ENCODE data around the gene BCKDHB. TPM values are rescaled to one million over a fixed set of nuclear protein-coding genes. Genes with fewer than 3 reads are reported as not detected.

The BCKDHB gene
- total and polyA plus RNA-seq, 2 donors (not counting 1 experiment from before 2014, with no cell fraction given): 9.6 to 20.1 TPM

- POLR2A ChIA-PET: no interaction called here
- CTCF ChIA-PET: no interaction called here
- Histone ChIP-seq H3K4me2 (replicated peaks; ENCODE audit: low read depth, low read length, poor library complexity, severe bottlenecking) (no peak overlapping the region), H3K36me3 (replicated peaks in 1 of 2; ENCODE audit: control extremely low read depth in 1 of 2, control insufficient read depth in 1 of 2, extremely low read depth in 1 of 2, insufficient read depth in 2 of 2, low read length in 1 of 2) (no peaks in the 10 kb centered on the region), H4K20me1 (ENCODE audit: control insufficient read depth, insufficient read depth, low read length, poor library complexity, severe bottlenecking) (no peaks in the 10 kb centered on the region), H3K4me3 (ENCODE audit: control extremely low read depth in 1 of 5, extremely low read depth in 1 of 5, insufficient read depth in 1 of 5, low read depth in 2 of 5, low read length in 4 of 5) (no peak overlapping the region), H3K9ac (ENCODE audit: low read length) (no peak overlapping the region), H3K27me3 (replicated peaks in 1 of 4; ENCODE audit: control extremely low read depth in 1 of 4, control insufficient read depth in 3 of 4, insufficient read depth in 4 of 4, low read length in 3 of 4) (no peaks in the 10 kb centered on the region), H2AFZ (ENCODE audit: insufficient read depth, low read depth, low read length, poor library complexity, severe bottlenecking) (no peak overlapping the region), H3K9me3 (ENCODE audit: control extremely low read depth in 1 of 3, control insufficient read depth in 2 of 3, insufficient read depth in 1 of 3, low read length in 2 of 3) (no peaks in the 10 kb centered on the region), H3K27ac (ENCODE audit: low read length in 2 of 2) (no peak overlapping the region), H3K79me2 (ENCODE audit: control insufficient read depth, insufficient read depth, low read length) (no peaks in the 10 kb centered on the region), H3K4me1 (ENCODE audit: control insufficient read depth in 2 of 2, insufficient read depth in 2 of 2, low read length in 2 of 2) (no peaks in the 10 kb centered on the region)
- TF ChIP-seq EZH2 (IDR thresholded peaks at IDR 0.05; ENCODE audit: borderline replicate concordance, insufficient read depth, low read depth, low read length, poor library complexity, severe bottlenecking): no peak
- TF ChIP-seq, protein P1, sequence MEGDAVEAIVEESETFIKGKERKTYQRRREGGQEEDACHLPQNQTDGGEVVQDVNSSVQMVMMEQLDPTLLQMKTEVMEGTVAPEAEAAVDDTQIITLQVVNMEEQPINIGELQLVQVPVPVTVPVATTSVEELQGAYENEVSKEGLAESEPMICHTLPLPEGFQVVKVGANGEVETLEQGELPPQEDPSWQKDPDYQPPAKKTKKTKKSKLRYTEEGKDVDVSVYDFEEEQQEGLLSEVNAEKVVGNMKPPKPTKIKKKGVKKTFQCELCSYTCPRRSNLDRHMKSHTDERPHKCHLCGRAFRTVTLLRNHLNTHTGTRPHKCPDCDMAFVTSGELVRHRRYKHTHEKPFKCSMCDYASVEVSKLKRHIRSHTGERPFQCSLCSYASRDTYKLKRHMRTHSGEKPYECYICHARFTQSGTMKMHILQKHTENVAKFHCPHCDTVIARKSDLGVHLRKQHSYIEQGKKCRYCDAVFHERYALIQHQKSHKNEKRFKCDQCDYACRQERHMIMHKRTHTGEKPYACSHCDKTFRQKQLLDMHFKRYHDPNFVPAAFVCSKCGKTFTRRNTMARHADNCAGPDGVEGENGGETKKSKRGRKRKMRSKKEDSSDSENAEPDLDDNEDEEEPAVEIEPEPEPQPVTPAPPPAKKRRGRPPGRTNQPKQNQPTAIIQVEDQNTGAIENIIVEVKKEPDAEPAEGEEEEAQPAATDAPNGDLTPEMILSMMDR (IDR thresholded peaks at IDR 0.05): no peak
- ATAC-seq (ENCODE audit: low read depth) (no peak), DNase-seq (no peak)
- no peak overlapping the region for H3K27ac Mint-ChIP-seq
- H3K4me3 Mint-ChIP-seq: no peak overlapping the region
- no peaks in the 10 kb centered on the region for H3K27me3 Mint-ChIP-seq
- peaks cover 3% of the 10 kb centered on the region for H3K9me3 Mint-ChIP-seq (ENCODE audit: insufficient read depth)
- intact Hi-C loops (cut with micrococcal nuclease): no loop called here
- no peaks in the 10 kb centered on the region for H3K4me1 Mint-ChIP-seq
Observed at GRCh38 chr6:80366714-80367113, 260.2 kb downstream of the BCKDHB start.

GRCh38 chr6:80376411-80376810, 269.9 kb downstream of the BCKDHB start:
- ChIA-PET CTCF (no interaction called here), POLR2A (no interaction called here)
- no peak overlapping the region for H3K27ac Mint-ChIP-seq
- Histone ChIP-seq H4K20me1 (ENCODE audit: control insufficient read depth, insufficient read depth, low read length, poor library complexity, severe bottlenecking) (no peaks in the 10 kb centered on the region), H2AFZ (ENCODE audit: insufficient read depth, low read depth, low read length, poor library complexity, severe bottlenecking) (no peak overlapping the region), H3K9ac (ENCODE audit: low read length) (no peak overlapping the region), H3K4me1 (ENCODE audit: control insufficient read depth in 2 of 2, insufficient read depth in 2 of 2, low read length in 2 of 2) (no peaks in the 10 kb centered on the region), H3K79me2 (ENCODE audit: control insufficient read depth, insufficient read depth, low read length) (no peaks in the 10 kb centered on the region), H3K27ac (ENCODE audit: low read length in 2 of 2) (no peak overlapping the region), H3K27me3 (replicated peaks in 1 of 4; ENCODE audit: control extremely low read depth in 1 of 4, control insufficient read depth in 3 of 4, insufficient read depth in 4 of 4, low read length in 3 of 4) (no peaks in the 10 kb centered on the region), H3K4me2 (replicated peaks; ENCODE audit: low read depth, low read length, poor library complexity, severe bottlenecking) (no peak overlapping the region), H3K4me3 (ENCODE audit: control extremely low read depth in 1 of 5, extremely low read depth in 1 of 5, insufficient read depth in 1 of 5, low read depth in 2 of 5, low read length in 4 of 5) (no peak overlapping the region), H3K9me3 (ENCODE audit: control extremely low read depth in 1 of 3, control insufficient read depth in 2 of 3, insufficient read depth in 1 of 3, low read length in 2 of 3) (peaks cover 0 to 5% (median 0%) of the 10 kb centered on the region in 3 donors), H3K36me3 (replicated peaks in 1 of 2; ENCODE audit: control extremely low read depth in 1 of 2, control insufficient read depth in 1 of 2, extremely low read depth in 1 of 2, insufficient read depth in 2 of 2, low read length in 1 of 2) (no peaks in the 10 kb centered on the region)
- H3K4me3 Mint-ChIP-seq: no peak overlapping the region
- ATAC-seq (ENCODE audit: low read depth) (no peak), DNase-seq (no peak)
- H3K9me3 Mint-ChIP-seq (ENCODE audit: insufficient read depth): no peaks in the 10 kb centered on the region
- H3K4me1 Mint-ChIP-seq: no peaks in the 10 kb centered on the region
- TF ChIP-seq, protein P1 (IDR thresholded peaks at IDR 0.05): no peak
- TF ChIP-seq EZH2 (IDR thresholded peaks at IDR 0.05; ENCODE audit: borderline replicate concordance, insufficient read depth, low read depth, low read length, poor library complexity, severe bottlenecking): no peak
- H3K27me3 Mint-ChIP-seq: no peaks in the 10 kb centered on the region
- intact Hi-C loops (cut with micrococcal nuclease): no loop called here

Measured in B cell (primary cell).